Stimulated activated CD4-positive, alpha-beta T cell treated with anti-CD3 and anti-CD28 coated beads, Interleukin-12 subunit alpha, Interleukin-12 subunit beta, amount 100 ng/mL, for 24 hours (primary cell): Measurements from ENCODE around the gene KLHDC8A.

Experiments used
- DNase-seq, 2 experiments: peaks; one replicate each; pipeline ENCODE4 v3.0.0-alpha.2; 2020; ENCODE audit warnings: low read depth in 2 of 2

KLHDC8A gene

GRCh38 chr1:205344066-205344928, 12.4 kb downstream of the KLHDC8A start:
- DNase-seq, result peak in 1 of 2 experiments; percentile 24

GRCh38 chr1:205343431-205344065, 13.2 kb downstream of the KLHDC8A start:
- no peak for DNase-seq

- no peak for DNase-seq
Measured at GRCh38 chr1:205342986-205343385, 13.7 kb downstream of the KLHDC8A start.

- DNase-seq, result no peak
Measured at GRCh38 chr1:205340676-205341075, 16.0 kb downstream of the KLHDC8A start.

GRCh38 chr1:205339717-205340116, 17.0 kb downstream of the KLHDC8A start:
- no peak for DNase-seq

- no peak for DNase-seq
Measured at GRCh38 chr1:205339197-205339702, 17.5 kb downstream of the KLHDC8A start.

- DNase-seq, result no peak
Measured at GRCh38 chr1:205338011-205338410, 18.7 kb downstream of the KLHDC8A start.

- no peak for DNase-seq
Measured at GRCh38 chr1:205337481-205337880, 19.2 kb downstream of the KLHDC8A start.

- DNase-seq, result peak; percentile 51 to 74
Measured at GRCh38 chr1:205335692-205336091, 21.0 kb downstream of the KLHDC8A start.

GRCh38 chr1:205332015-205332791, 24.5 kb downstream of the KLHDC8A start:
- DNase-seq, result no peak

GRCh38 chr1:205330150-205330549, 26.6 kb downstream of the KLHDC8A start:
- DNase-seq, result no peak

GRCh38 chr1:205329719-205330118, 27.0 kb downstream of the KLHDC8A start:
- DNase-seq, result no peak

- no peak for DNase-seq
Measured at GRCh38 chr1:205328476-205328875, 28.2 kb downstream of the KLHDC8A start.

GRCh38 chr1:205326812-205327466, 29.8 kb downstream of the KLHDC8A start:
- no peak for DNase-seq

GRCh38 chr1:205325334-205325884, 31.3 kb downstream of the KLHDC8A start:
- peak in 1 of 2 experiments; percentile 40 for DNase-seq

- DNase-seq, result no peak
Measured at GRCh38 chr1:205324781-205325180, 31.9 kb downstream of the KLHDC8A start.

GRCh38 chr1:205323794-205324193, 32.9 kb downstream of the KLHDC8A start:
- no peak for DNase-seq

GRCh38 chr1:205321959-205322283, 34.8 kb downstream of the KLHDC8A start:
- no peak for DNase-seq

- DNase-seq, result peak; percentile 62 to 85
Measured at GRCh38 chr1:205321162-205321958, 35.4 kb downstream of the KLHDC8A start, which contains the start of gene NUAK2. TSS of gene NUAK2 (minus strand) at chr1:205321745. CDS start at chr1:205321628, 117 bp downstream.
